Neural cell (in vitro differentiated cells): ENCODE data around the gene LCNL1. TPM values are rescaled to one million over a fixed set of nuclear protein-coding genes. Genes with fewer than 3 reads are reported as not detected.

ENCODE experiments used
- H2AFZ ChIP-seq: fragments of 200-600, 300-800 bp; sonication (generic), shearing (Covaris generic); 2 replicates; pipeline ENCODE4 v1.6.0; 2014; ENCODE audit warnings: low read depth, mild to moderate bottlenecking, antibody characterized with exemption, low read length, moderate library complexity
- H3F3A ChIP-seq: fragments of 200-600 bp; shearing (Covaris generic); 2 replicates; pipeline ENCODE4 v1.6.1; 2016; ENCODE audit warnings: mild to moderate bottlenecking, moderate library complexity, mixed read lengths, antibody characterized with exemption, low read length; ENCODE audit not compliant: insufficient read depth, poor library complexity, severe bottlenecking
- H3K27ac ChIP-seq: fragments of 200-600, 300-800 bp; sonication (generic), shearing (Covaris generic); 2 replicates; pipeline ENCODE4 v1.5.1; 2014; ENCODE audit warnings: mild to moderate bottlenecking, low read length, moderate library complexity
- H3K27me3 ChIP-seq: fragments of 300-800, 200-600 bp; sonication (generic), shearing (Covaris generic); 2 replicates; pipeline ENCODE4 v1.6.0; 2014; ENCODE audit warnings: mild to moderate bottlenecking, low read depth, low read length, moderate library complexity; ENCODE audit not compliant: insufficient read depth
- H3K36me3 ChIP-seq: fragments of 300-800, 200-600 bp; sonication (generic), shearing (Covaris generic); 2 replicates; pipeline ENCODE4 v1.5.1; 2014; ENCODE audit warnings: mild to moderate bottlenecking, antibody characterized with exemption, low read length, moderate library complexity; ENCODE audit not compliant: insufficient read depth
- H3K4me2 ChIP-seq: fragments of 300-800, 200-600 bp; sonication (generic), shearing (Covaris generic); 2 replicates; pipeline ENCODE4 v1.6.0; 2014; ENCODE audit warnings: mild to moderate bottlenecking, low read length
- H3K4me3 ChIP-seq: fragments of 300-800, 200-600 bp; sonication (generic), shearing (Covaris generic); 2 replicates; pipeline ENCODE4 v1.5.1; 2014; ENCODE audit warnings: mild to moderate bottlenecking, low read length, moderate library complexity
- H3K79me2 ChIP-seq: fragments of 200-600 bp; shearing (Covaris generic); replicated peaks from 2 replicates; pipeline ENCODE4 v1.6.0; 2014; ENCODE audit warnings: mild to moderate bottlenecking, low read length, moderate library complexity; ENCODE audit not compliant: insufficient read depth
- H3K9ac ChIP-seq: fragments of 300-800, 200-600 bp; sonication (generic), shearing (Covaris generic); 2 replicates; pipeline ENCODE4 v1.6.1; 2016; ENCODE audit warnings: mild to moderate bottlenecking, low read length, mixed read lengths
- H3K9me2 ChIP-seq: fragments of 200-600 bp; shearing (Covaris generic); 2 replicates; pipeline ENCODE4 v1.6.1; 2016; ENCODE audit warnings: mild to moderate bottlenecking, low read length, mixed read lengths; ENCODE audit not compliant: insufficient read depth
- H3K9me3 ChIP-seq: fragments of 200-600, 300-800 bp; sonication (generic), shearing (Covaris generic); 2 replicates; pipeline ENCODE4 v1.6.1; 2016; ENCODE audit warnings: mild to moderate bottlenecking, mixed run types, low read length, moderate library complexity, mixed read lengths
- H4K20me1 ChIP-seq: fragments of 200-600 bp; shearing (Covaris generic); 2 replicates; pipeline ENCODE4 v1.6.1; 2016; ENCODE audit warnings: mild to moderate bottlenecking, mixed run types; ENCODE audit not compliant: insufficient read depth
- EP300 ChIP-seq: fragments of 450-650 bp; conservative IDR thresholded peaks from 2 replicates; pipeline ENCODE4 v1.6.1; 2014; ENCODE audit warnings: antibody characterized with exemption, mild to moderate bottlenecking, moderate library complexity; ENCODE audit not compliant: poor library complexity, severe bottlenecking
- EZH2 ChIP-seq: fragments of 200-600, 300-800 bp; shearing (Covaris generic), sonication (generic); IDR thresholded peaks from 2 replicates; pipeline ENCODE4 v1.6.1; 2014; ENCODE audit warnings: antibody characterized with exemption, low read length, borderline replicate concordance, mild to moderate bottlenecking; ENCODE audit not compliant: insufficient read depth, poor library complexity, severe bottlenecking
- MXI1 ChIP-seq: fragments of 450-650 bp; conservative IDR thresholded peaks from 2 replicates; pipeline ENCODE4 v1.6.1; 2014; ENCODE audit warnings: antibody characterized with exemption, mild to moderate bottlenecking; ENCODE audit not compliant: poor library complexity, severe bottlenecking
- POLR2AphosphoS5 ChIP-seq: IDR thresholded peaks from 2 replicates; pipeline ENCODE4 v1.6.1; 2012
- RAD21 ChIP-seq: fragments of 450-650 bp; conservative IDR thresholded peaks from 2 replicates; pipeline ENCODE4 v1.6.1; 2014; ENCODE audit warnings: antibody characterized with exemption, mild to moderate bottlenecking, moderate library complexity
- SMC3 ChIP-seq: fragments of 450-650 bp; conservative IDR thresholded peaks from 2 replicates; pipeline ENCODE4 v1.6.1; 2014; ENCODE audit warnings: antibody characterized with exemption, mild to moderate bottlenecking, moderate library complexity; ENCODE audit not compliant: poor library complexity
- TAF1 ChIP-seq: IDR thresholded peaks from 2 replicates; pipeline ENCODE4 v1.6.1; 2012; ENCODE audit warnings: low read depth
- polyA plus RNA-seq: library from polyadenylated mRNA; depleted of rRNA; stranded (reverse); fragments of >200 nt; gene quantifications from 2 replicates; pipeline ENCODE4 v1.2.3, GENCODE V29; 2014
- TF ChIP-seq, protein P1 (sequence below): IDR thresholded peaks from 2 replicates; pipeline ENCODE4 v1.6.1; 2012; ENCODE audit warnings: borderline replicate concordance
- TF ChIP-seq, protein P2 (sequence below): fragments of 450-650 bp; IDR thresholded peaks from 2 replicates; pipeline ENCODE4 v1.5.1; 2014; ENCODE audit warnings: antibody characterized with exemption, mild to moderate bottlenecking, moderate library complexity; ENCODE audit not compliant: poor library complexity, severe bottlenecking

The LCNL1 gene
- polyA plus RNA-seq, 1 donor from 2014 or later: not detected

DNA sequence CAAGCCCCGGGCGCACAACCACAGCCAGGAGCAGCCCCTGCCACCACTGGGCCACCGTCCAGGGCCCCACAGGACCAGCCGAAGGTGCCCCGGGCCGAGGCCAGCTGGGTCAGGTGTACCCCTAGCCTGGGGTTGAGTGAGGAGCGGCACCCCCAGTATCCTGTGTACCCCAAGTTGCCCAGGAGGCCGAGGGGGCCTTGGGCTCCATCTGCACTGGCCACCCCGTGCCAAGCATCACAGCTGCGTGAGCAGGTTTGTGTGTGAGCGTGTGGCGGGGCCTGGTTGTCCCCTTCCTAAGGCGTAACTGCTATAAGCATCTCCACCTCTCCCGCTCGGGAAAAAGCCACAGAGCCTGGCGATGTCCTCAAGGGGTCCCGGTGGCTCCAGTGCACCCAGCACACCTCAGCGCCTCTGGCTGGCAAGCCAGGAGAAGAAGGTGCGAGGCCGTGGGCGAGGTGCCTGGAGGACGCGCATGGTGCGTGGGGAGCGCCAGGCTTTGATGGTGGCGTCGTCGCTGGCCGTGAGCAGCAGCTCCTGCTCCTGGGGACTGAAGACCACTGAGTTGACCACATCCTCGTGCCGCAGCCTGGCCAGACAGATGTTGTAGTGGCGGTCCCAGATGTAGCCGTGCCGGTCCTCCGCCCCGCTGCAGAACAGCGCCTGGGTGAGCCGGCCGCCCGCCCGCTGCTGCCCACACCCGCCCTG is 42.1 kb upstream of the LCNL1 start:
- Histone ChIP-seq H2AFZ (no peak overlapping the region), H4K20me1 (no peaks in the 10 kb centered on the region), H3K27me3 (no peaks in the 10 kb centered on the region), H3K9ac (no peak overlapping the region), H3K4me3 (no peak overlapping the region), H3K4me2 (no peak overlapping the region), H3K9me2 (no peaks in the 10 kb centered on the region), H3K27ac (no peak overlapping the region), H3F3A (no peaks in the 10 kb centered on the region), H3K79me2 (peaks cover 8% of the 10 kb centered on the region), H3K36me3 (peaks cover 6% of the 10 kb centered on the region), H3K9me3 (no peaks in the 10 kb centered on the region)
- TF ChIP-seq, protein P1, sequence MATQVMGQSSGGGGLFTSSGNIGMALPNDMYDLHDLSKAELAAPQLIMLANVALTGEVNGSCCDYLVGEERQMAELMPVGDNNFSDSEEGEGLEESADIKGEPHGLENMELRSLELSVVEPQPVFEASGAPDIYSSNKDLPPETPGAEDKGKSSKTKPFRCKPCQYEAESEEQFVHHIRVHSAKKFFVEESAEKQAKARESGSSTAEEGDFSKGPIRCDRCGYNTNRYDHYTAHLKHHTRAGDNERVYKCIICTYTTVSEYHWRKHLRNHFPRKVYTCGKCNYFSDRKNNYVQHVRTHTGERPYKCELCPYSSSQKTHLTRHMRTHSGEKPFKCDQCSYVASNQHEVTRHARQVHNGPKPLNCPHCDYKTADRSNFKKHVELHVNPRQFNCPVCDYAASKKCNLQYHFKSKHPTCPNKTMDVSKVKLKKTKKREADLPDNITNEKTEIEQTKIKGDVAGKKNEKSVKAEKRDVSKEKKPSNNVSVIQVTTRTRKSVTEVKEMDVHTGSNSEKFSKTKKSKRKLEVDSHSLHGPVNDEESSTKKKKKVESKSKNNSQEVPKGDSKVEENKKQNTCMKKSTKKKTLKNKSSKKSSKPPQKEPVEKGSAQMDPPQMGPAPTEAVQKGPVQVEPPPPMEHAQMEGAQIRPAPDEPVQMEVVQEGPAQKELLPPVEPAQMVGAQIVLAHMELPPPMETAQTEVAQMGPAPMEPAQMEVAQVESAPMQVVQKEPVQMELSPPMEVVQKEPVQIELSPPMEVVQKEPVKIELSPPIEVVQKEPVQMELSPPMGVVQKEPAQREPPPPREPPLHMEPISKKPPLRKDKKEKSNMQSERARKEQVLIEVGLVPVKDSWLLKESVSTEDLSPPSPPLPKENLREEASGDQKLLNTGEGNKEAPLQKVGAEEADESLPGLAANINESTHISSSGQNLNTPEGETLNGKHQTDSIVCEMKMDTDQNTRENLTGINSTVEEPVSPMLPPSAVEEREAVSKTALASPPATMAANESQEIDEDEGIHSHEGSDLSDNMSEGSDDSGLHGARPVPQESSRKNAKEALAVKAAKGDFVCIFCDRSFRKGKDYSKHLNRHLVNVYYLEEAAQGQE: no peak
- no peak for TF ChIP-seq MXI1

DNA sequence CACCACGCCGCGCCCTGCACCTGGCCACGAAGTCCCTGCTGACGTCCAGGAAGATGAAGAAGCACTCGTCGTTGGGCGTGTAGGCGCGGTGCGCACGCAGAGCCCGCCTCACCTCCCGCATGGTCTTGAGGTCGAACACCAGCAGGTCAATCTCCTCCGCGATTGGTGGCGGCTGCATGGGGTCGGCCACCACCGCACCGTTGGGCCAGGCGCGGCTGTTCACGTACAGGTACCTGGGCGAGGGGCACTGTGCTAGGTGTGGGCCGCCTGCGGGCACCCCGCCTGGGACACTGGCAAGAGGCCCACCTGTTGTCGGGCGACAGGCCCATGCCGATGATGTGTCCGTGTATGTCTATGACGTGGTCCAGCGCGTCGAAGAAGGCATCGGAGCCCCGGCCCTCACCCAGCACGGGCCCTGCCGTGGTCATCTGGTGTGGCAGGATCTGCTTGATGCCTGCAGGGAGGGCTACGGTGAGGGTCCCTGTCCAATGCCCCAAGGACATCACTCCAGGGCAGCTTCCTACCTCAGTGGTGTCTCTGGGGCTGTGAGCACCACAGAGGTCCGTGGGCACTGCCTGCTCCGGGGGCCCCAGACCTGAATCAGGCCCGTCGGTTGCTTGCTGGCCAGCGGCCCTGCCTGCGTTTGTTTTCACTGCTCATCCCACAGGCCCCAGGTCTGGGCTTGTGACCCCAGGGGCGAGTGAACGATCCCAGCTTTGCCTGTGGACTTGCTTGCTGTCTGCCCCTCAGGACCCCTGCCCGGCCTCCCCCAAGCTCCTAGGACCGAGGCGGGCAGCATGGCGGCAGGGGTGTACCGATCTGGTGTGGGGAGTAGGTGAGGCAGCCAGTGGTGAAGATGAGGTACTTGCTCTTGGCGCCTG is 41.3 kb upstream of the LCNL1 start:
- TF ChIP-seq TAF1 (no peak), SMC3 (no peak), EZH2 (no peak), EP300 (no peak), RAD21 (no peak), POLR2AphosphoS5 (no peak), MXI1 (no peak)
- TF ChIP-seq, protein P1: no peak
- TF ChIP-seq, protein P2, sequence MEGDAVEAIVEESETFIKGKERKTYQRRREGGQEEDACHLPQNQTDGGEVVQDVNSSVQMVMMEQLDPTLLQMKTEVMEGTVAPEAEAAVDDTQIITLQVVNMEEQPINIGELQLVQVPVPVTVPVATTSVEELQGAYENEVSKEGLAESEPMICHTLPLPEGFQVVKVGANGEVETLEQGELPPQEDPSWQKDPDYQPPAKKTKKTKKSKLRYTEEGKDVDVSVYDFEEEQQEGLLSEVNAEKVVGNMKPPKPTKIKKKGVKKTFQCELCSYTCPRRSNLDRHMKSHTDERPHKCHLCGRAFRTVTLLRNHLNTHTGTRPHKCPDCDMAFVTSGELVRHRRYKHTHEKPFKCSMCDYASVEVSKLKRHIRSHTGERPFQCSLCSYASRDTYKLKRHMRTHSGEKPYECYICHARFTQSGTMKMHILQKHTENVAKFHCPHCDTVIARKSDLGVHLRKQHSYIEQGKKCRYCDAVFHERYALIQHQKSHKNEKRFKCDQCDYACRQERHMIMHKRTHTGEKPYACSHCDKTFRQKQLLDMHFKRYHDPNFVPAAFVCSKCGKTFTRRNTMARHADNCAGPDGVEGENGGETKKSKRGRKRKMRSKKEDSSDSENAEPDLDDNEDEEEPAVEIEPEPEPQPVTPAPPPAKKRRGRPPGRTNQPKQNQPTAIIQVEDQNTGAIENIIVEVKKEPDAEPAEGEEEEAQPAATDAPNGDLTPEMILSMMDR: no peak
- Histone ChIP-seq H3K79me2 (peaks cover 8% of the 10 kb centered on the region), H2AFZ (no peak overlapping the region), H3K27ac (no peak overlapping the region), H3K9me3 (no peaks in the 10 kb centered on the region), H3K36me3 (peaks cover 6% of the 10 kb centered on the region), H4K20me1 (no peaks in the 10 kb centered on the region), H3K9me2 (no peaks in the 10 kb centered on the region), H3K4me3 (no peak overlapping the region), H3K27me3 (no peaks in the 10 kb centered on the region), H3K4me2 (no peak overlapping the region), H3F3A (no peaks in the 10 kb centered on the region), H3K9ac (no peak overlapping the region)
